GM18873 (cell line): ENCODE data around the gene RNASE8.

Source experiments
- ATAC-seq: cut with Tn5 transposase; IDR thresholded peaks from one replicate; pipeline ENCODE4 v1.9.1; 2021; ENCODE audit warnings: mild to moderate bottlenecking, moderate library complexity, moderate number of reproducible peaks; ENCODE audit not compliant: unreplicated experiment, low FRiP score

Gene RNASE8

GRCh38 chr14:21071225-21072030 is 13.8 kb downstream of the RNASE8 start:
- peak; percentile 51 for ATAC-seq

GRCh38 chr14:21072031-21072473 is 14.4 kb downstream of the RNASE8 start:
- no peak for ATAC-seq

GRCh38 chr14:21072781-21073339 is 15.2 kb downstream of the RNASE8 start:
- no peak for ATAC-seq

GRCh38 chr14:21073921-21074320 is 16.3 kb downstream of the RNASE8 start:
- no peak for ATAC-seq

- ATAC-seq, result no peak
Observed at GRCh38 chr14:21074398-21075272, 17.0 kb downstream of the RNASE8 start.

GRCh38 chr14:21075719-21076437 is 18.3 kb downstream of the RNASE8 start:
- ATAC-seq, result no peak

- ATAC-seq, result no peak
Observed at GRCh38 chr14:21077672-21078071, 20.1 kb downstream of the RNASE8 start.

GRCh38 chr14:21078287-21078686 is 20.7 kb downstream of the RNASE8 start:
- ATAC-seq, result no peak

- ATAC-seq, result no peak
Observed at GRCh38 chr14:21078726-21079125, 21.1 kb downstream of the RNASE8 start.

- no peak for ATAC-seq
Observed at GRCh38 chr14:21081521-21082142, 24.0 kb downstream of the RNASE8 start.

- ATAC-seq, result no peak
Observed at GRCh38 chr14:21083565-21084325, 26.1 kb downstream of the RNASE8 start.

GRCh38 chr14:21084396-21084795 is 26.8 kb downstream of the RNASE8 start:
- no peak for ATAC-seq

- ATAC-seq, result no peak
Observed at GRCh38 chr14:21084998-21085853, 27.6 kb downstream of the RNASE8 start.

- ATAC-seq, result no peak
Observed at GRCh38 chr14:21086908-21087293, 29.3 kb downstream of the RNASE8 start.

GRCh38 chr14:21087294-21088091 is 29.9 kb downstream of the RNASE8 start:
- no peak for ATAC-seq

GRCh38 chr14:21088687-21089086 is 31.1 kb downstream of the RNASE8 start:
- ATAC-seq, result no peak

GRCh38 chr14:21089271-21089670 is 31.6 kb downstream of the RNASE8 start:
- no peak for ATAC-seq

- ATAC-seq, result no peak
Observed at GRCh38 chr14:21089877-21090193, 32.2 kb downstream of the RNASE8 start.
